ENCODE results near the gene SMARCA5. TPM values are rescaled to one million over a fixed set of nuclear protein-coding genes. Genes with fewer than 3 reads are reported as not detected.

SMARCA5 gene, protein sequence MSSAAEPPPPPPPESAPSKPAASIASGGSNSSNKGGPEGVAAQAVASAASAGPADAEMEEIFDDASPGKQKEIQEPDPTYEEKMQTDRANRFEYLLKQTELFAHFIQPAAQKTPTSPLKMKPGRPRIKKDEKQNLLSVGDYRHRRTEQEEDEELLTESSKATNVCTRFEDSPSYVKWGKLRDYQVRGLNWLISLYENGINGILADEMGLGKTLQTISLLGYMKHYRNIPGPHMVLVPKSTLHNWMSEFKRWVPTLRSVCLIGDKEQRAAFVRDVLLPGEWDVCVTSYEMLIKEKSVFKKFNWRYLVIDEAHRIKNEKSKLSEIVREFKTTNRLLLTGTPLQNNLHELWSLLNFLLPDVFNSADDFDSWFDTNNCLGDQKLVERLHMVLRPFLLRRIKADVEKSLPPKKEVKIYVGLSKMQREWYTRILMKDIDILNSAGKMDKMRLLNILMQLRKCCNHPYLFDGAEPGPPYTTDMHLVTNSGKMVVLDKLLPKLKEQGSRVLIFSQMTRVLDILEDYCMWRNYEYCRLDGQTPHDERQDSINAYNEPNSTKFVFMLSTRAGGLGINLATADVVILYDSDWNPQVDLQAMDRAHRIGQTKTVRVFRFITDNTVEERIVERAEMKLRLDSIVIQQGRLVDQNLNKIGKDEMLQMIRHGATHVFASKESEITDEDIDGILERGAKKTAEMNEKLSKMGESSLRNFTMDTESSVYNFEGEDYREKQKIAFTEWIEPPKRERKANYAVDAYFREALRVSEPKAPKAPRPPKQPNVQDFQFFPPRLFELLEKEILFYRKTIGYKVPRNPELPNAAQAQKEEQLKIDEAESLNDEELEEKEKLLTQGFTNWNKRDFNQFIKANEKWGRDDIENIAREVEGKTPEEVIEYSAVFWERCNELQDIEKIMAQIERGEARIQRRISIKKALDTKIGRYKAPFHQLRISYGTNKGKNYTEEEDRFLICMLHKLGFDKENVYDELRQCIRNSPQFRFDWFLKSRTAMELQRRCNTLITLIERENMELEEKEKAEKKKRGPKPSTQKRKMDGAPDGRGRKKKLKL
- 26.7 TPM for total RNA-seq
- long read RNA-seq, full-length matches to known transcripts, result 43 of 49 reads
- long read RNA-seq, partial matches to known transcripts, result 5 of 49 reads
- long read RNA-seq, other reads (novel, unspliced or antisense), result 1 of 49 reads

DNA sequence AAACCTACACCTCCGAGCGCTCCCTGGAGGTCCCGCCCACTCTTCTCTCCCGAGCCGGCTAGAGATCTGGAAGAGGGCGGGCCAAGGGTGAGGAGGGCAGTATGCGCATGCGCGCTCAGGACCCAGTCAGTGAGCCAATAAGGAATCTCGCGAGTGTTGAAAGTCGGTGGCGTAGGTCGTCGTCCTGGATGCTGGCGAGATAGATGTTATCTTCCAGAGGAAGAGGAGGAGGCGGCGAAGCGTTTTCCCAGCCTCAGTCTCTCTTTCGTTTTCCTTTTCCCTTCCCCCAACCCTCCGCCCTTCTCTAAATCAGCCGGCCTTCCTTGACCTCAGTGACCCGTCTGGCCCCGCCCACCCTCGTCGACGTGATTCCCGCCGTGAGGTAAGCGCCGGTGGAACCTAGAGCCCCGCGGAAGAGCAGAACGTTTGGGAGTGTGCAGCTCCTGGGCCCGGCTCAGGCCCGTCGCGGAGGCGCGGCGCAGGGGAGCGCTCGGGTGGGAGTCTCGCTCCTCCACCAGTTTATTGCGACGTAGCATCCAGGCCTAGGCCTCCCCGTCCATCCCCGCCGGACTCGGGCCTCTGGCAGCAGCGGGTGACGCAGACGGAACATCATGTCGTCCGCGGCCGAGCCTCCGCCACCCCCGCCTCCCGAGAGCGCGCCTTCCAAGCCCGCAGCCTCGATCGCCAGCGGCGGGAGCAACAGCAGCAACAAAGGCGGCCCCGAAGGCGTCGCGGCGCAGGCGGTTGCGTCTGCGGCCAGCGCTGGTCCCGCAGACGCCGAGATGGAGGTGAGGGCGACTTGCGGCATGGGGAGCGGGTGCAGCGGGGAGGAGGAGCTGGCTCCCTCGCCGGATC, at the start of gene SMARCA5:
TSS of gene SMARCA5 (plus strand) at position 389 of the 855 bp plus-strand sequence. CDS start at position 612, 223 bp downstream.
- DNase-seq (ENCODE audit: missing footprints), result peak; percentile 98
- peak; percentile 98 for ATAC-seq
- intact Hi-C loops (cut with DNase I), result no loop called here

DNA sequence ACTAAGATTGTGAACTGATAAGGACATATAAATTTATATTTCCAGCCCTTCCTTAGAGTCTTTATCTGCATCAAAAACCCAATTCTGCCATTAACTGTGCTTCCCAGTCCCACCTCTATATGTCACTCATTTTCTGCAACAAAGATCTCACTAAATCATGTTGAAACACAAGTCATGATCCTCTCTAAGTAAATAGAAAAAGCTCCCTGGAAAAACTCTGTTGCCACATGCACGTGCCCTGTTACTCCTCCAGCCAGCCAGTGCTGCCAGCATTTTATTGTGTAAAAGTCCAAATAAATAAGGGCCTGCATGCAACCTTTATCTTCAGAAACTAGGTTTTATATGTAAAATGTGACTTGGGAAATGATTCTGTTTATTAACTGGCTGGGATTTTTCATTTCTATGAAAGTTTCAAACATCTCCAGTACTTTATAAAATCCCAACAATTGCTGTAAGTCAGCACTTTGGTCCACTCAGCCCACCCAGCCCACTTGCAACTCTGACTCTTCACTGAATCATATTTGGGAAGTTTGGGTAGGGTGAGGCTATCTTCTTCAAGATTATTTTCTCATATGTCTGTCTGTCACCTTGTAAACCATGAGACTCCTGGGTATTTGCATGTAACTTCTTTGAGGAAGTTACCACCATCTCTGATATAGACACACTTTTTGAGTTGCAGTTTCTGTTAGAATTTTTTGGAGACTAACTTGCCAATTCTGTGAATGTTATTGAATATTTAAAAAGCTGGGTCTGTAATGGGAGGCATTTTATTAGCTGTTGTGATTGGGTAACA, 40.0 kb upstream of the SMARCA5 start:
- no peak for ATAC-seq
- intact Hi-C loops (cut with DNase I), result no loop called here

DNA sequence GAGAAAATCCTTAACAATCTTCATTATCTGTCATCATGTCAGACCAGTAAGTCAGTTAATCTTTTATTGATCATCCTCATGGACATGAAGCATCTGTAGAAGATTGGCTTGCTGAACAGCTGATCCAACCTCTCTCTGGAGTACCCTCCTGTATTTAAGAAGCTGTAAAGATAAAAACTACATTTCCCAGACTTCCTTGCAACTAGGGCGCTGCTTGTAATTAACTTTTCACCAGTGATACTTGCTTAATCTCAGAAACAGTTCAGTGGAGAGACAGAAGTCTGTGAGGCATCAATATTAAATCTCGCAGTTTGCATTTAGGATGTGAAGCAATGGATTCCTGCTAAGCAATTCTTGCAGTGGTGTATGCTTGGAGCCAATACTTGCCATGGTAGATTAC, 36.0 kb upstream of the SMARCA5 start:
- intact Hi-C loops (cut with DNase I), result no loop called here
- DNase-seq (ENCODE audit: missing footprints), result no peak
- ATAC-seq, result no peak

More for the DNA sequence above, 40.0 kb upstream of the SMARCA5 start:
- no peak for DNase-seq (ENCODE audit: missing footprints)

DNA sequence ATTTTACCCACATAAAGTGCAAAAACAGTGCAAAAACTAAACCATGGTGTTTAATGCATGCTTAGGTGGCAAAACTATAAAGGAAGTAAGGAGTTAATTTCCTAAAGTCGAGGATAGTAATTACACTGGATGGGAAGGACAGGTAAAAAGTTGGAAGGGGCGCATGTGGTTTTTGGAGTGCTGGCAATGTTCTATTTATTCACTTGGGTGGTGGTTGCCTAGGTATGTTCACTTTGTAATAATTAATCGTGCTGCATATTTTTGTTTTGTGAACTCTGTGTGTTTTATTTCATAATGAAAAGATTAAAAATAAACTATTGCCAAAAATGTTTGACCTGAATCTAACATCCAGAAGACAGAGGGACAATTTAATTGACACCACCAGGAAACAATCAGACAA, 32.1 kb upstream of the SMARCA5 start:
- intact Hi-C loops (cut with DNase I), result loop anchor here (5.0 kb wide), 1 partner anchor 144 kb away; the partner anchor contains the start of gene GAB1
- no peak for DNase-seq (ENCODE audit: missing footprints)

DNA sequence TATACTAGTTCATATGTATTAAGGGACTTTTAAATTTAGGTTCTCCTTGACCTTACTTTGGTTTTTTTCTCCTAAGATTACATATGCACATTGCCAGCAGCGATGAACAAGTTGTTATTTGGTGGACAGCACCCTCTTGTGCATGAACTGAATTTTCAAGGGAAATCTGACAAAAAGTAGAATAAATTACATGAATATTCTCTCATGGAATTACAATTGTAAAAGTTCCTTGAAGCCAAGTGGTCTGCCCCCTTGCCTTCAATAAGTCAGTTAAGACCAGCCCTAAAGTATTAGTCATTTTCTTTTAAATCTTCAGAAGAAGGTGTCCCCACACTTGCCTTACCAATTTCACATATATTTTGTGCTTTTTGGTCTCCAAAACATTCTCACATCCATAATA, 30.7 kb upstream of the SMARCA5 start:
- DNase-seq (ENCODE audit: missing footprints), result no peak
- peak; percentile 42 for ATAC-seq
- intact Hi-C loops (cut with DNase I), result loop anchor here (2.0 to 5.0 kb wide), 2 partner anchors 146 to 278 kb away; partner anchors contain the start of gene GAB1

More for the DNA sequence above, 32.1 kb upstream of the SMARCA5 start:
- ATAC-seq, result no peak

DNA sequence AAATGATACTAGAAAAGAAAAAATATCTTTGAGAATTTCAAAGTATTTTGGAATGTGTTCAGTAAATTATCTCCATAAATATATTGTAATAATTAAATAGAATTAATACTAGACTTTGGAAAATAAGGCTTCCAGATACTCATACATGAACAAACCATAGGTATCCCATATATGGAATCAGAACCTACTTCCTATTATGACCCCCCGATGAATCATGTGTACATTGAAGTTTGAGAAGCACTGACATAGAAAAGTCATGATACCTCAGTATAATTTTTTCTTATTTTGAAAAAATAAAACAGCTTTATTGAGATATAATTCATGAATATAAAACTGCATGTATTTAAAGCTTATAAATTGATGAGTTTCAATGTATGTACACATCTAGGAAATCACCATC, 27.2 kb upstream of the SMARCA5 start:
- ATAC-seq, result no peak
- no peak for DNase-seq (ENCODE audit: missing footprints)
- intact Hi-C loops (cut with DNase I), result no loop called here

DNA sequence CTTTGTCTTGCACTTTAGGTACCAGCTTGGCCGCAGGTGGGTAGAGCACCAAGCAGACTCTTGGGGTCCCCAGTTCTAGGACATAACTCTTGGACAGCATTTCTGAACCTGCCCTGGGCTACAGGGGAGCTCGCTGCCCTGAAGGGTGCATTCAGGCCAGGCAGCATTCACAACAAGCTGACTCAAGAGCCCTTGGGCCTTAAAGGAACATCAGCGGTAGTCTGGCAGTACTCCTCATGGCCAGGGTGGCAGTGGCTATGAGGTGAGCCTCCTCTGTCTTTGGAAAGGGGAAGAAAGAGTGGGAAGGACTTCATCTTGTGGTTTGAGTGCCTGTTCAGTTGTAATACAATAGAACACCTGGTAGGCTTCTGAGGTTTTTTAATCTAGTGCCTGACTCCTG, 24.8 kb upstream of the SMARCA5 start:
- DNase-seq (ENCODE audit: missing footprints) (no peak), ATAC-seq (no peak)
- intact Hi-C loops (cut with DNase I), result no loop called here

DNA sequence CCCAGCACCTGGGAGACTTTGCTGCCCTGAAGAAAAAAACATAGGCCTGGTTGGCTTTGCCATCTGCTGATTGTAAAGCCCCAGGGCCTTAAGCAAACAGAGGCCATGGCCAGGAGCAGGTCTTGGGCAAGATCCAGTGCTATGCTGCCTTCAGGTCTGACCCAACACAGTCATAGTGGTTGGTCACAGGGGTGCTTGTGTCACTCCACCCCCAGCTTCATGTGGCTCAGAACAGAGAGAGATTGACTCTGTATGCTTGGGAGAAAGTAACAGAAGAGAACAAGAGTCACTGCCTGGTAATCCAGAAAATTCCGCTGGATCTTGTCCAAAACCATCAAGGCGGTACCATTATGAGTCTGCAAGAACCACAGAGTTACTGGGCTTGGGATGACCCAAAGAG, 24.4 kb upstream of the SMARCA5 start:
- ATAC-seq (no peak), DNase-seq (ENCODE audit: missing footprints) (no peak)
- intact Hi-C loops (cut with DNase I), result no loop called here

DNA sequence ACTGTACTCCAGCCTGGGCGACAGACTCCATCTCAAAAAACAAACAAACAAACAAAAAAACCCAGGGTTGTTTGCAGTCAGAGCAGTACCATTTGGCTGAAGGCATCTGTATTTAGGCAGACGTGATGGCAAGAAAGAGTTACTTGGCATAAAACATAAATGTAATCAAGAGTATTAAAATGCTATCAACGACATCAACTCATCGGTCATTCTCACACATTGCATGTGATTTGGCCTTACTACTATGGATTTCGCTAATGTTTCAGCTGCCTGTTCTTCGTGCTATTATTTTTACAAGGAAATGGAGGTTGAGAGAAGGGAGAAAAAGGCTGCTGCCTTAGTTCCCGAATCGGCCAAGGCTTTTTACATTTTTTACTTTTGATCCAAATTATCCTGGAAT, 15.5 kb upstream of the SMARCA5 start:
- intact Hi-C loops (cut with DNase I), result no loop called here
- ATAC-seq (no peak), DNase-seq (ENCODE audit: missing footprints) (no peak)

DNA sequence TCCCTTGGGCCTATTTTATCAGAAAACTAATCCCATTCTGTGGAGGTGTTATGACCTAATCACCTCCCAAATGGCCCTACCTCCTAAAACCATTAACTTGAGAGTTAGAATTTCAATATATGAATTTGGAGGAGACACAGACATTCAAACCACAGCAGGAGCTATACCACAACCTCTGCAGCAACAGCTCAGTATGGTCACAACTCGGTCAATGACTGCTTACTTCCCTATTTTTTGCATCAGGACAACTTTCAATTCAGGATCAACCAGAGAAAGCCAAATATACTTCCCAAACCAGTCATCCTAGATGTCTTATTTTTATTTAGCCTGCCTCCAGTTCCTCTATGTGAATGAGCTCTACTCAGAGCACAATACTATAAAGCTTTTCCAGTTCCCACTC, 11.3 kb upstream of the SMARCA5 start:
- no peak for ATAC-seq
- DNase-seq (ENCODE audit: missing footprints), result no peak
- intact Hi-C loops (cut with DNase I), result no loop called here

DNA sequence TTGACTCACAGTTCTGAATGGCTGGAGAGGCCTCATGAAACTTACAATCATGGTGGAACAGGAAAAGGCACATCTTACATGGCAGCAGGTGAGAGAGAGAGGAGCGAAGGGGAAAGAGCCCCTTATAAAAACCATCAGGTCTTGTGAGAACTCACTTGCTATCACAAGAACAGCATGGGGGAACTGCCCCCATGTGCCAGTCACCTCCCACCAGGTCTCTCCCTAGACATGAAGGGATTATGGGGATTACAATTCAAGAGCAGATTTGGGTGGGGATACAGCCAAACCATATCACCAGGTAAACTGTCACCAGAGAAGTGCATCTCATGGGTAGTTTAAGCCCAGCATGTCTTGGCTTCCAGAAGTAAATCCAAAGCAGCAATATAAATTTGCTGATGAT, 7.5 kb upstream of the SMARCA5 start:
- intact Hi-C loops (cut with DNase I), result no loop called here
- DNase-seq (ENCODE audit: missing footprints) (no peak), ATAC-seq (no peak)

DNA sequence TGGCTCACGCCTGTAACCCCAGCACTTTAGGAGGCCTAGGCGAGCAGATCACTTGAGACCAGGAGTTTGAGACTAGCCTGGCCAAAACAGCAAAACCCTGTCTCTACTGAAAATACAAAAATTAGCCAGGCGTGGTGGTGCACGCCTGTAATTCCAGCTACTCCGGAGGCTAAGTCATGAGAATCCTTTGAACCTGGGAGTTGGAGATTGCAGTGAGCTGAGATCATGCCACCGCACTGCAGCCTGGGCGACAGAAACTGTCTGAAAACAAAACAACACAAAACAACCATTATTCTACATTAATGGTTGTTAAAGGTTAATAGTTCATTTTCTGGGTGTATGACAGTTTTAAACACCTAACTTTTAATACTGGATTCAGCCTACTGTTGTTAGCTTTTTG, 1.6 kb upstream of the SMARCA5 start:
- DNase-seq (ENCODE audit: missing footprints), result no peak
- intact Hi-C loops (cut with DNase I), result no loop called here
- no peak for ATAC-seq

DNA sequence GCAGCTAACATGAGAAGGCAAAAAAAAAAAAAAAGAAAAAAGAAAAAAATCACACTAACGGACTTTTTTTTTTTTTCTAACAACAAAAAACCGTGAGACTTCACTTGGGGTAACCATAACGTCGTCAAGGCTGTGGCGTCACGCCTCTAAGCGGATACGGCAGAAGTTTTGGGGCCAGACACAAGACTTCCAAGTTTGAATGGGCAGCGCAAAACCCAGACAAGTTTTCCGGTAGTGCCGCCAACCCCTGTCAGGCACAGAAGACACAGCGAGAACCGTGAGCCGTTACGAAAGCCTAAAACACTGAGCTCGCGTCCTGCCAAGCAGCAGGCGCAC, 556 bp upstream of the SMARCA5 start:
- intact Hi-C loops (cut with DNase I), result no loop called here
- ATAC-seq, result no peak
- no peak for DNase-seq (ENCODE audit: missing footprints)

DNA sequence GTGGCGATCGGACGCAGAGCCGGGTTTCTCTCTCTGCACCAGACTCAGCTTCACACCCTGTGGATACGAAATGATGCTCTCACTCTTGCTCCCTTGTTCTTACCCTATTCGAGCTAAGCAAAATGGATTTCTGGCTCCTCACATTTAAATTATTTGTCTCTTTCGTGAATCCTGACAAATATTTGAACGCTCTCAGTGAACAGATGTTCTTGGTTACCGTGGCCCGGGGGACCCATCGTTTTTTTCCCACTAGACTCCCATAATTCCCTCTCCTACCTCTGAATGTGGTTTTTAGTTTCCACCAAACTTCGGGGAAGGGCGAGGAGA, 630 bp downstream of the SMARCA5 start:
- intact Hi-C loops (cut with DNase I), result no loop called here
- ATAC-seq (no peak), DNase-seq (ENCODE audit: missing footprints) (no peak)

DNA sequence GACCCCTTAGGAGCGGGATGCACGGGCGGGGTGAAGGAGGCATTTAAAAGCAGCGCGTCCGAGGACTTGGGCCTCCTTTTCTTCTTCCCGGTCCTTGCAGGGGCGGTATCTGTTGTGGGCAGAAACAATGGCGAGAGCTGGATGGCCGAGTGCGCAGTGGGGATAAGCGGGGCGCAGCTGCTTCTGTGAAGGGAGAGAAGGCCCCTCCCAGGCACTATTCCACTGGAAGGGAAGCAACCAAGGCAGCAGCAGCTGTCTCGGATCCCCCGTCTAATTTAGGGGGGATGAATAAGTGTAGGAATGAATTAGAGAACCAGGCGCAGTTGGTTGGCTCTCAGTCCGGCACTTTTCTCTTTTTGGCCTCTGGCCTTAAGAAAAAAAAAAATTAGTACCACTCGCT, 995 bp downstream of the SMARCA5 start:
- intact Hi-C loops (cut with DNase I), result no loop called here

DNA sequence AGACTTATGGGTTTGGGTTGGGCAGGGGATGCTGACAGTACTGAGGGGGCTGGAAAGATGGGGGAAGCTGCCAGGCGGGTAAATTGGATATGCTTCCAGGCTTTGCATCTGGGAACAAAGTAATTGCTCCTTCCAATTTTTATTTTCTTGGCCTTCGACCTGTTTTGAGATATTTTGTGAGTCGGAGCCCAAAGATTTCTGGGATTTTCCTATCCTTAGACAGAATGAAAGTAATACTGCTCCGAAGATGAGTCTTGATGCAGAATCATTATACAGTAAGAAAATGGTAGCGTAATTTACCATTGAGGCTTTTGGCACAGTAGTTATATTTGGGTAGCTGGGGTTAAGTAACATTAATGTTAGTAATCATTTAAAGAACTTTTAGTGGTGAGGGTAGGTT, 1.4 kb downstream of the SMARCA5 start:
- no peak for DNase-seq (ENCODE audit: missing footprints)
- intact Hi-C loops (cut with DNase I), result no loop called here
- ATAC-seq, result no peak

More for the DNA sequence above, 995 bp downstream of the SMARCA5 start:
- ATAC-seq (peak; percentile 26), DNase-seq (ENCODE audit: missing footprints) (peak; percentile 70)

DNA sequence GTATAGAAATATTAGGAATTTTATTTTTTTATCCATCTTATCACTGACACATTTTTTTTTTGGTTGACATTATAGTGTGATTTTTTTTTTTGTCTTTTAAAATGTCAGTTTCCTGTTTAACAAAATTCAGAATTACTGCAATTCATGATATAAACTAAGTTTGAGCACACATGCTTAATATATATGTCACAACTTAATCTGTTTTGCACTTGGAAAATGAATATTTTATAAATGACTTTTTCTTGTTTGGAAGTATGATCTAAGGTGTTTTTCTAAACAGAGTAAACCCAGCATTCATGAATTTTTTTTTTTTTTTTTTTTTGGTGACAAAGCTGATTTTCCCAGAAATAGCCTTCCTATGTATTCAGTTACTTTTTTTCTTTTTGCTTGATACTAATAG, 2.4 kb downstream of the SMARCA5 start:
- ATAC-seq (no peak), DNase-seq (ENCODE audit: missing footprints) (no peak)
- intact Hi-C loops (cut with DNase I), result no loop called here

DNA sequence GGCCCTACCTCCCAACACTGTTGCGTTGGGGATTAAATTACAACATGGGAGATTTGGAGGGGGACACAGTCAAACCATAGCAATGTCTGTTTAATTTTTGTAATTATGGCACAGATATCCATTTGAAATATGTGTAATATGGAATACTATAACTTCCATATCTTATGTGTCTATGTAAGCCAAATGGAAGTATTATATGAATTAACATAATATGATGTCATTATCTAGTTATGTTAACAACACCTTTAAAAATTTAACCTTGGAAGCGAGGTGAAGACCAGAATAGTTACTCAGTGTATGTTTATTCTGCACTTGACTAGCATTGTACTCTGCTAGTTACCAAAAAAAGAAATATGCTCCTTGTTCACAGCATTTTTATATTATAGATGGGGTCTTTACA, 4.3 kb downstream of the SMARCA5 start:
- intact Hi-C loops (cut with DNase I), result no loop called here
- DNase-seq (ENCODE audit: missing footprints) (no peak), ATAC-seq (no peak)

Data from Right ventricle myocardium inferior (tissue), 1 donor.